Measurements from ENCODE around the gene KANSL2. TPM values are rescaled to one million over a fixed set of nuclear protein-coding genes. Genes with fewer than 3 reads are reported as not detected.
A peak's percentile ranks its signal among the peaks of the same experiment; 100 is the strongest.

Gene KANSL2
- total and polyA plus RNA-seq, 7 donors = 30.7 to 88.1 (median 35.2) TPM

GRCh38 chr12:48690436-48690835 is 8.4 kb upstream of the KANSL2 start:
- no peaks in the 10 kb centered on the region for H3K27me3 ChIP-seq (ENCODE audit: insufficient read depth in 3 of 3, low read length in 2 of 3)
- H3K4me3 ChIP-seq = no peak overlapping the region
- intact Hi-C loops (cut with DNase I) = no loop called here
- no peak for TF ChIP-seq CTCF (IDR thresholded peaks at IDR 0.05)
- H3K27ac ChIP-seq = peak overlapping the region; percentile 71
- WGBS, 3 donors = 34 to 66% (median 46%) methylated on average over 4 of the region's 4 CpGs
- no peaks in the 10 kb centered on the region for H3K9me3 ChIP-seq
- DNase-seq (no peak), ATAC-seq (peak in 3 of 4 donors; percentile 34 to 37 (median 35))
- H3K36me3 ChIP-seq (ENCODE audit: insufficient read depth in 1 of 2, low read depth in 1 of 2) = peaks cover 9 to 50% of the 10 kb centered on the region in 2 donors
- H3K4me1 ChIP-seq = peaks cover 34% of the 10 kb centered on the region

- intact Hi-C loops (cut with DNase I) = no loop called here
- H3K4me1 ChIP-seq = peaks cover 28% of the 10 kb centered on the region
- peaks cover 9 to 34% of the 10 kb centered on the region in 2 donors for H3K36me3 ChIP-seq (ENCODE audit: insufficient read depth in 1 of 2, low read depth in 1 of 2)
- DNase-seq (no peak), ATAC-seq (no peak)
- WGBS, 3 donors = 48 to 61% (median 54%) methylated on average over 1 of the region's 1 CpG
- H3K27me3 ChIP-seq (ENCODE audit: insufficient read depth in 3 of 3, low read length in 2 of 3) = no peaks in the 10 kb centered on the region
- no peak overlapping the region for H3K4me3 ChIP-seq
- no peaks in the 10 kb centered on the region for H3K9me3 ChIP-seq
- TF ChIP-seq CTCF (IDR thresholded peaks at IDR 0.05) = no peak
- H3K27ac ChIP-seq = no peak overlapping the region
Measured at GRCh38 chr12:48688836-48689235, 6.8 kb upstream of the KANSL2 start.

GRCh38 chr12:48687592-48687991 is 5.6 kb upstream of the KANSL2 start:
- no peak for TF ChIP-seq CTCF (IDR thresholded peaks at IDR 0.05)
- WGBS, 3 donors = 91 to 94% (median 92%) methylated on average over 4 of the region's 4 CpGs
- H3K36me3 ChIP-seq (ENCODE audit: insufficient read depth in 1 of 2, low read depth in 1 of 2) = peaks cover 0 to 22% of the 10 kb centered on the region in 2 donors
- H3K27ac ChIP-seq = no peak overlapping the region
- no peak overlapping the region for H3K4me3 ChIP-seq
- ATAC-seq = no peak
- intact Hi-C loops (cut with DNase I) = no loop called here
- DNase-seq = no peak
- H3K27me3 ChIP-seq (ENCODE audit: insufficient read depth in 3 of 3, low read length in 2 of 3) = no peaks in the 10 kb centered on the region
- peaks cover 18% of the 10 kb centered on the region for H3K4me1 ChIP-seq
- no peaks in the 10 kb centered on the region for H3K9me3 ChIP-seq

GRCh38 chr12:48686615-48687334 is 4.7 kb upstream of the KANSL2 start:
- H3K27me3 ChIP-seq (ENCODE audit: insufficient read depth in 3 of 3, low read length in 2 of 3) = no peaks in the 10 kb centered on the region
- no peak overlapping the region for H3K27ac ChIP-seq
- DNase-seq (no peak), ATAC-seq (no peak)
- peaks cover 0 to 13% of the 10 kb centered on the region in 2 donors for H3K36me3 ChIP-seq (ENCODE audit: insufficient read depth in 1 of 2, low read depth in 1 of 2)
- H3K4me3 ChIP-seq = no peak overlapping the region
- peaks cover 11% of the 10 kb centered on the region for H3K4me1 ChIP-seq
- no peak for TF ChIP-seq CTCF (IDR thresholded peaks at IDR 0.05)
- intact Hi-C loops (cut with DNase I) = no loop called here
- WGBS, 3 donors = 89 to 91% (median 89%) methylated on average over 6 of the region's 6 CpGs
- H3K9me3 ChIP-seq = no peaks in the 10 kb centered on the region

Data from psoas muscle (tissue), 8 donors.